Panc1 (cell line): Measurements from ENCODE around the gene B4GALT3.

Experiments used
- CTCF ChIP-seq: fragments of 450-650 bp; IDR thresholded peaks from 2 replicates; pipeline ENCODE4 v1.5.1; 2017; ENCODE audit warnings: mild to moderate bottlenecking
- POLR2AphosphoS5 ChIP-seq: IDR thresholded peaks from 2 replicates; pipeline ENCODE4 v1.6.1; 2012; ENCODE audit warnings: mild to moderate bottlenecking, low read depth, low read length, moderate library complexity
- REST ChIP-seq, 2 experiments: IDR thresholded peaks; 2 replicates each; pipeline ENCODE4 v1.6.1; 2011 to 2012; ENCODE audit warnings: low read depth in 2 of 2, control low read depth in 1 of 2, low read length in 1 of 2, mild to moderate bottlenecking in 1 of 2, moderate library complexity in 1 of 2; ENCODE audit not compliant: insufficient read depth in 1 of 2

- no peak for TF ChIP-seq POLR2AphosphoS5
- TF ChIP-seq CTCF = no peak
- no peak for TF ChIP-seq REST (IDR thresholded peaks at IDR 0.05; ENCODE audit: insufficient read depth in 1 of 2, low read depth in 2 of 2, low read length in 1 of 2)
Measured at GRCh38 chr1:161218301-161219077, 41.2 kb upstream of the B4GALT3 start.
